Fibroblast of the aortic adventitia (primary cell): Measurements from ENCODE around the gene SUPV3L1. TPM values are rescaled to one million over a fixed set of nuclear protein-coding genes. Genes with fewer than 3 reads are reported as not detected.

Experiments used
- DNase-seq: peaks from one replicate; pipeline ENCODE4 v3.0.0-alpha.2; 2010; ENCODE audit warnings: low read depth
- H3K4me3 ChIP-seq: 2 replicates; pipeline ENCODE4 v1.5.1; 2011; ENCODE audit warnings: low read depth, mild to moderate bottlenecking, control low read depth, low read length, moderate library complexity
- CTCF ChIP-seq: IDR thresholded peaks from 2 replicates; pipeline ENCODE4 v1.5.1; 2011; ENCODE audit warnings: mild to moderate bottlenecking, low read length, control low read depth, inconsistent platforms; ENCODE audit not compliant: insufficient read depth
- total RNA-seq: library from RNA; depleted of rRNA; stranded (reverse); fragments of >200 nt; gene quantifications from 2 replicates; pipeline ENCODE4 v1.2.3, GENCODE V29; 2012; ENCODE audit warnings: low replicate concordance

SUPV3L1 gene
- total RNA-seq, 1 donor: 31.0 TPM

GRCh38 chr10:69201045-69201444 is 21.0 kb downstream of the SUPV3L1 start:
- TF ChIP-seq CTCF: no peak
- H3K4me3 ChIP-seq: no peak overlapping the region
- peak; percentile 40 for DNase-seq

- H3K4me3 ChIP-seq: no peak overlapping the region
- DNase-seq: peak; percentile 92
- no peak for TF ChIP-seq CTCF
Measured at GRCh38 chr10:69202332-69202731, 22.3 kb downstream of the SUPV3L1 start.

DNA sequence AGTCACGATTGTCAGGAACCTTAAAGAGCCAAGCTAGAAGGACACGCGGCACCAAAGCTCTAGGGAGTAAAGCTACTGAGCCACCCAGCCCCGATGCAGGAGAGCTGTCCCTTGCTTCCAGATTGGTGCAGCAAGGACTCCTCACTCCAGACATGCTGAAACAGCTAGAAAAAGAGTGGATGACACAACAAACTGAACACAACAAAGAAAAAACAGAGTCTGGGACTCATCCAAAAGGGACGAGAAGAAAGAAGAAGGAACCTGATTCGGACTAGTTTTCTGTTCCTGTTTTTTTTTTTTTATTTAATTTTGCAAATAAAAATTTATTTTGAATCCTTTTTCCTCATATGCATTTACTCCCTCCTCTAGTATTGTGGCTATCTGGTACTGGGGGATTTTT is 28.7 kb downstream of the SUPV3L1 start:
- no peak for TF ChIP-seq CTCF
- H3K4me3 ChIP-seq: no peak overlapping the region
- DNase-seq: no peak

- no peak for TF ChIP-seq CTCF
- H3K4me3 ChIP-seq: no peak overlapping the region
- no peak for DNase-seq
Measured at GRCh38 chr10:69209787-69210484, 29.9 kb downstream of the SUPV3L1 start.

GRCh38 chr10:69211104-69211503 is 31.1 kb downstream of the SUPV3L1 start:
- no peak for DNase-seq
- no peak for TF ChIP-seq CTCF
- no peak overlapping the region for H3K4me3 ChIP-seq

- no peak for TF ChIP-seq CTCF
- H3K4me3 ChIP-seq: no peak overlapping the region
- no peak for DNase-seq
Measured at GRCh38 chr10:69211524-69211923, 31.5 kb downstream of the SUPV3L1 start.

- DNase-seq: peak; percentile 63
- H3K4me3 ChIP-seq: no peak overlapping the region
- TF ChIP-seq CTCF: no peak
Measured at GRCh38 chr10:69213591-69214311, 33.7 kb downstream of the SUPV3L1 start.
